M059J (cell line): ENCODE results near the gene OGDH. TPM values are rescaled to one million over a fixed set of nuclear protein-coding genes. Genes with fewer than 3 reads are reported as not detected.

Experiments used
- DNase-seq: peaks from one replicate; pipeline ENCODE4 v3.0.0-alpha.2; 2012; ENCODE audit warnings: low read depth
- total RNA-seq: library from RNA; depleted of rRNA; stranded (reverse); fragments of >200 nt; shearing (Covaris generic); gene quantifications from 2 replicates; pipeline ENCODE4 v1.2.3, GENCODE V29; 2014

The OGDH gene
- total RNA-seq, 1 experiment from 2014 or later, result 56.0 TPM

- no peak for DNase-seq
Observed at GRCh38 chr7:44618045-44618444, 11.6 kb downstream of the OGDH start.

GRCh38 chr7:44618753-44619152, 12.3 kb downstream of the OGDH start:
- no peak for DNase-seq

- peak; percentile 22 for DNase-seq
Observed at GRCh38 chr7:44621034-44621749, 14.8 kb downstream of the OGDH start.

GRCh38 chr7:44621750-44622103, 15.3 kb downstream of the OGDH start:
- DNase-seq, result no peak

GRCh38 chr7:44622342-44623151, 16.1 kb downstream of the OGDH start:
- DNase-seq, result peak; percentile 53

GRCh38 chr7:44624318-44624717, 17.9 kb downstream of the OGDH start:
- DNase-seq, result no peak

- DNase-seq, result peak; percentile 13
Observed at GRCh38 chr7:44625526-44626471, 19.4 kb downstream of the OGDH start.

- no peak for DNase-seq
Observed at GRCh38 chr7:44626620-44627019, 20.2 kb downstream of the OGDH start.

GRCh38 chr7:44629829-44630522, 23.5 kb downstream of the OGDH start:
- DNase-seq, result no peak

GRCh38 chr7:44630792-44631457, 24.5 kb downstream of the OGDH start:
- no peak for DNase-seq

GRCh38 chr7:44631458-44632115, 25.2 kb downstream of the OGDH start:
- DNase-seq, result peak; percentile 28

- no peak for DNase-seq
Observed at GRCh38 chr7:44632196-44632595, 25.8 kb downstream of the OGDH start.

GRCh38 chr7:44633254-44634186, 27.1 kb downstream of the OGDH start:
- peak; percentile 99 for DNase-seq

GRCh38 chr7:44634187-44634838, 27.9 kb downstream of the OGDH start:
- DNase-seq, result peak; percentile 20

- DNase-seq, result no peak
Observed at GRCh38 chr7:44634839-44635591, 28.6 kb downstream of the OGDH start.

GRCh38 chr7:44636041-44636584, 29.7 kb downstream of the OGDH start:
- DNase-seq, result no peak

GRCh38 chr7:44636926-44637325, 30.5 kb downstream of the OGDH start:
- no peak for DNase-seq
